GM12864 (cell line): ENCODE data around the gene TRIOBP.
A peak's percentile ranks its signal among the peaks of the same experiment; 100 is the strongest.

Experiments
- DNase-seq: peaks from one replicate; pipeline ENCODE4 v3.0.0-alpha.2; 2011; ENCODE audit warnings: low read depth
- H3K4me3 ChIP-seq: 2 replicates; pipeline ENCODE4 v1.5.1; 2011; ENCODE audit warnings: mild to moderate bottlenecking, low read depth, low read length, control low read depth
- TF ChIP-seq, protein P1 (sequence below): IDR thresholded peaks from 2 replicates; pipeline ENCODE4 v1.5.1; 2011; ENCODE audit warnings: low read depth, mild to moderate bottlenecking, moderate library complexity, low read length, control low read depth, inconsistent platforms; ENCODE audit errors: missing control alignments

Gene TRIOBP

DNA sequence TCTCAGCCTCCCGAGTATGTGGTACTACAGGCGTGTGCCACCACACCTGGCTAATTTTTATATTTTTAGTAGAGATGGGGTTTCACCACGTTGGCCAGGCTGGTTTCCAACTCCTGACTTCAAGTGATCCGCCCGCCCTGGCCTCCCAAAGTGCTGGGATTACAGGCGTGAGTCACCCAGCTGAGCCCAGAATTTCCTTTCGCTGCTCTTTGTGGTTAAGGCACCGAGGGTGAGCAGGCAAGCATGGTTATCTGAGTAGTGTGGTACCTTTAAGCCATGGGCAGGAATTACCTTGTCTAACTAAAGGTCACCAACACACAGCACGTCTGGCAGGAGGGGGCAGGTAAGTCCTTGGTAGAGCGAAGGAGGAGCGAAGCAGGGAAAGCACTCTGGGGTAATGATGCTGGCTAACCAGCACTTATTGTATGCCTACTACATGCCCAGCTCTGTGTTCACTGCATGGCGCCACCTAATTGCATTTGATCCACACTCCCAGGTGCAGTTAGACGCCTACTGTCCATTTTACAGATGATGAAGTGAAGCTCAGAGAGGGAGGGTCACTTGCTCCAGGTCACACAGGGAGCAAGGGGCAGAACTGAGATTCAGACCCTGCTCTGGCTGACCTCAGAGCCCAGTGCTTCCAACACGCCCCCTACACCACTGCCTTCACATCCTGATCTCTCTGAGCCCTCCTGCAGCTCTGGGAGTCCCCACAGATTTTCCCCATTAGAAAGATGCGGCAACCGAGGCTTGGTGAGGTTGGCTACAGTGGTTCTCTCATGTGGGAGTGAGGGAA lies 45.7 kb downstream of the TRIOBP start:
- DNase-seq, result no peak
- TF ChIP-seq, protein P1, sequence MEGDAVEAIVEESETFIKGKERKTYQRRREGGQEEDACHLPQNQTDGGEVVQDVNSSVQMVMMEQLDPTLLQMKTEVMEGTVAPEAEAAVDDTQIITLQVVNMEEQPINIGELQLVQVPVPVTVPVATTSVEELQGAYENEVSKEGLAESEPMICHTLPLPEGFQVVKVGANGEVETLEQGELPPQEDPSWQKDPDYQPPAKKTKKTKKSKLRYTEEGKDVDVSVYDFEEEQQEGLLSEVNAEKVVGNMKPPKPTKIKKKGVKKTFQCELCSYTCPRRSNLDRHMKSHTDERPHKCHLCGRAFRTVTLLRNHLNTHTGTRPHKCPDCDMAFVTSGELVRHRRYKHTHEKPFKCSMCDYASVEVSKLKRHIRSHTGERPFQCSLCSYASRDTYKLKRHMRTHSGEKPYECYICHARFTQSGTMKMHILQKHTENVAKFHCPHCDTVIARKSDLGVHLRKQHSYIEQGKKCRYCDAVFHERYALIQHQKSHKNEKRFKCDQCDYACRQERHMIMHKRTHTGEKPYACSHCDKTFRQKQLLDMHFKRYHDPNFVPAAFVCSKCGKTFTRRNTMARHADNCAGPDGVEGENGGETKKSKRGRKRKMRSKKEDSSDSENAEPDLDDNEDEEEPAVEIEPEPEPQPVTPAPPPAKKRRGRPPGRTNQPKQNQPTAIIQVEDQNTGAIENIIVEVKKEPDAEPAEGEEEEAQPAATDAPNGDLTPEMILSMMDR, result no peak
- no peak overlapping the region for H3K4me3 ChIP-seq

DNA sequence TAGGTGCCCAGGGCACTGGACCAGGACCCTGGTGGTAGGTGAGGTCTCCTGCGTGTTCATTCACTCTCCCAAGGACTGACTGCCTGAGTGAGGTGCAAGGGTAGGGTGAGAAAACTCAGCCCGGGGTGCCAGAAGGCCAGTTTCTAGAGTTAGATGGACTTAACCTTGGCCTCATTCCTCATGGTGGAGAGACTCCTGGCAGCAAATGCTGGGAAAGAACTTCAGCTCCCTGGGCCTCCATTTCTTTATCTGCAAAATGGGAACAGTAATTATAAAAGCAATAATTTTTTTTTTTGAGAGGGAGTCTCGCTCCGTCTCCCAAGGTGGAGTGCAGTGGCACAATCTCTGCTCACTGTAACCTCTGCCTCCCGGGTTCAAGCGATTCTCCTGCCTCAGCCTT lies 47.7 kb downstream of the TRIOBP start:
- TF ChIP-seq, protein P1, result no peak
- H3K4me3 ChIP-seq, result no peak overlapping the region
- no peak for DNase-seq

DNA sequence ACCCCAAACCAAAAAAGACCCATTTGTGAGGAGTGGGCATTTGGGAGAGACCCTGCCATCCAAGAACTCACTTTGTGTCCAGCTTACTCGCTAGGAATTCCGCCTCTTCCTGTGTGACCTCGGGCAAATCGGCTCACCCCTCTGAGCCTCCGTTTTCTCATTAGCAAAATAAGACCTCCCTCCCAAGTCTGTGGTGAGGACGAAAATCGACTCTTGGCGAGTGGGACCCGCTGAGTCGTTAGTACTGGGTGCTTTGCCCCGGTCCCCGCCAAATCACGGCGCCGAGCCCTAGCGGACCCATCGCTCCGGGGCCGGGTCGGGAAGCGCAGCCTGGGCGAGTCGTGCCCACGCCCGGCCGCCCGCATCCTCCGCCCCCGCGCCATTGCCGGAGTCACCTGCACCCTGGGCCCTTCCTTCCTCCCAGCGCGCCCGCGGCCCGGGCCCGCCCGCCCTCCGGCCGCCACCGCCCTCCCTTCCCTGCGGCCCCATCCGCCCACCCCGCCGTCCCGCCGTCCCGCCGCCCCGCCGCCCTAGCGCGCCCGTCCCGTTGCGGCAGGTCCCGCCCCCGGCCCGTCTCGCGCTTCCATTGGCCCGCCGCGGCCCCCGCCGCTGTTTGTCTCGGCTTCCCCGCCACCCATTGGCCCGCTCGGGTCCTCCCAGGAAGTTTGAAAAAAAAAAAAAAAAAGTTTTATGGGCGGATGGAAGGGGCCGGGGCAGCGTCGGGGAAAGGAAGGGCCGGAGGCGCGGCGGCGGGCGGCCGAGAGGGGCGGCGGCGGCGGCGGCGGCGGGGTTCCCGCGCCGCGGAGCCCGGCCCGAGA lies 48.9 kb downstream of the TRIOBP start:
- TF ChIP-seq, protein P1, result no peak
- DNase-seq, result peak; percentile 43
- H3K4me3 ChIP-seq, result peak overlapping the region; percentile 93

DNA sequence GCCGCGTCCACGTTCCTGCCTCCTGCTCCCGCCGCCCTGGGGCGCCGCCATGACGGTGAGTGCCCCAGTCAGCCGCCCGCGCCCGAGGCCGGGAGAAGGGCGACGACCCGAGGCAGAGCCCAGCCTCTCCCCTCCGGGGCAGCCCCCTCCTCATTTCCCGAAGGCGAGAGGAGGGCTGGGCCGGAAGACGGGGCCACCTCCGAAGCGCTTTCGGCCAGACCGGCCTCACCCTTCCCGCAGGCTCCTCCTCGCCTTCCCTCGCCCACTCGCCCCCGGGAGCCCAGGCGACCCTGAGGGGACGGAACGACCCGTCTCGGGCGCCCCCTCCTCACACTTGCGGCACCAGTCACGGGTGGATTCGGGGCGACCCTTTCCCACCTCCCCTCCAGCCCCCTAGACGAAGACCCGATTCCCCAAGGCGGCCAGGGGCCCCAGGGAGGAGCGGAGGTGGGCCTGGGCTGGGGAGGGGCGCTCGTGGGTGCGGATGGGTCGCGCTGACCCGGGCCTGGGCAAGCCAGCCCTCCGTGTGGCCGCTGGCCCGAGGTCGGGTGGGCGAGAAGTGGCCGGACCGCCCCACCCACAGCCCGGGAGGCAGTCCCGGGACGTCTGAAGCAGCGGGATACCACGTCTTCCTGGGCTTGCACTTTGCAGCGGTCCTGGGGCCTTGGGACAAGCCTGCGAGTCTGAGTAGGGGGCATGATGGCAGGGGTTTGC lies 49.7 kb downstream of the TRIOBP start:
- no peak for DNase-seq
- TF ChIP-seq, protein P1, result no peak
- peak overlapping the region; percentile 93 for H3K4me3 ChIP-seq

DNA sequence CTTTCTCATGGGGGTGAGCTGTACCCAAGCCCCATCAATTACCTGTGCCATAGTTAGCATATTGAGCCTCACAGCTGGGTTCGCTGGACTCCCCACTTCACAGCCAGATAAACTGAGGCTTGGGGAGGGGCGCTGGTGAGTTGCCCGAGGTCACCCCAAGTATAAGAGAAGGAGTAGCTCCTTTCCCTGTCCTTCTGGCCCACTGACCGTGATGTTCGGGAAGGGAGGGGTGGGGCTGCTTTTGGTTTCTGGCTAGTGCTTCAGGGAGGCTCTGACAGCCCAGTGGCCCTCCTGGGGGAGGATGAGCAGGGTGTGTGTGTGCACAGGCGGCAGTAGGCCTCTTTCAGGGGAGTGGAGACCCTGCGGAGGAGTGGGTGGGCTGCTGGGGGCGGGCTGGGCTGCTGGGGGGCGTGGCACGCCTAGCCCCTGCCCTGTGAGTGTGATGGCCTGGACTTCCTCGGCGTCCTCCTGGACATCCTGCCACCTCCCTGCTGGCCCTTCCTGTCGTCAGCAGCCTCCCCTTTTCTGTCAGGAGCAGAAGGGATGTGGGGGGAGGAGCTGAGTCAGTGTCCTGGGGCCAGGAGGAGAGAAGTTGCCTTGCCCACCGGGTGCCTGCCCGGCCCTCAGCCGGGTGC lies 50.3 kb downstream of the TRIOBP start:
- peak overlapping the region; percentile 93 for H3K4me3 ChIP-seq
- DNase-seq, result no peak
- TF ChIP-seq, protein P1, result no peak

DNA sequence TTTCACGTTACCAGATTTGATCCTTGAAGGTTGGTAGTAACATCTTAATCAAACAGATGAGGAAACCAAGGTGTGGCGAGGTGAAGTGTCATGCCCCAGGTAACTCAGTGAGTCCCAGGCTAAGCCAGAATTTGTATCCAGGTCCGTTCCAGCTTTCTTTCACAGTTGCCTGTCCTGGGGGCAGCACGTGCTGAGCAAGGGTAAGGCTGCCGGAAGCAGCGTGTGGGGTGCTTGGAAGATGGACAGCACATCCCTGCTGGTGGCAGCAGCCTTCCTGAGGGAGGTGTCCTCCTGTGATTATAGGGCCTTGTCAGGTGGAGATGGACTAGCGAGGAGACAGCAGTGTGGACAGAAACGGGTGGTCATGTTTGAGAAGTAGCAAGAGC lies 50.9 kb downstream of the TRIOBP start:
- H3K4me3 ChIP-seq, result peak overlapping the region; percentile 93; the same call in 1 of the 2 replicates
- no peak for DNase-seq
- TF ChIP-seq, protein P1, result no peak
